Inflammatory macrophage treated with lipopolysaccharide for 1 hour (primary cell): Measurements from ENCODE around the gene LAPTM5.

Experiments
- DNase-seq, 2 donors: peaks; one replicate each; pipeline ENCODE4 v3.0.0-alpha.2; 2020 to 2022

Gene LAPTM5

GRCh38 chr1:30755334-30755733, 2.2 kb downstream of the LAPTM5 start:
- no peak for DNase-seq

- peak; percentile 50 to 80 for DNase-seq
Observed at GRCh38 chr1:30754684-30755171, 2.8 kb downstream of the LAPTM5 start.

- peak; percentile 79 to 86 for DNase-seq
Observed at GRCh38 chr1:30753660-30754123, 3.9 kb downstream of the LAPTM5 start.

- no peak for DNase-seq
Observed at GRCh38 chr1:30753118-30753517, 4.5 kb downstream of the LAPTM5 start.

GRCh38 chr1:30752651-30752908, 5.0 kb downstream of the LAPTM5 start:
- DNase-seq: no peak

GRCh38 chr1:30751830-30752650, 5.5 kb downstream of the LAPTM5 start:
- no peak for DNase-seq

- DNase-seq: no peak
Observed at GRCh38 chr1:30750731-30751291, 6.8 kb downstream of the LAPTM5 start.

GRCh38 chr1:30749691-30750583, 7.6 kb downstream of the LAPTM5 start:
- no peak for DNase-seq

GRCh38 chr1:30748699-30749401, 8.7 kb downstream of the LAPTM5 start:
- no peak for DNase-seq

GRCh38 chr1:30748098-30748698, 9.4 kb downstream of the LAPTM5 start:
- no peak for DNase-seq

- DNase-seq: peak in 1 of 2 donors; percentile 40
Observed at GRCh38 chr1:30747033-30748008, 10.3 kb downstream of the LAPTM5 start.

GRCh38 chr1:30746212-30747032, 11.2 kb downstream of the LAPTM5 start:
- DNase-seq: no peak

GRCh38 chr1:30745834-30746208, 11.8 kb downstream of the LAPTM5 start:
- peak in 1 of 2 donors; percentile 27 for DNase-seq

- DNase-seq: no peak
Observed at GRCh38 chr1:30745156-30745833, 12.3 kb downstream of the LAPTM5 start.

GRCh38 chr1:30744060-30744756, 13.4 kb downstream of the LAPTM5 start:
- DNase-seq: no peak

GRCh38 chr1:30743584-30744059, 14.0 kb downstream of the LAPTM5 start:
- peak; percentile 74 to 89 for DNase-seq

GRCh38 chr1:30742963-30743559, 14.5 kb downstream of the LAPTM5 start:
- no peak for DNase-seq

- DNase-seq: no peak
Observed at GRCh38 chr1:30742300-30742962, 15.1 kb downstream of the LAPTM5 start.
